Mucosa of descending colon (tissue), 3 donors: ENCODE results near the gene ADAM19. TPM values are rescaled to one million over a fixed set of nuclear protein-coding genes. Genes with fewer than 3 reads are reported as not detected.

Experiments used
- ATAC-seq: fragments of 200-7000 bp; cut with Tn5 transposase; one replicate; pipeline ENCODE4 v1.9.1; 2020; ENCODE audit warnings: mild to moderate bottlenecking, moderate library complexity
- DNase-seq, 3 donors: peaks; one replicate each; pipeline ENCODE4 v3.0.0-alpha.2; 2020
- H3K36me3 ChIP-seq: fragments of 200-600 bp; one replicate; pipeline ENCODE4 v1.8.0; 2021; ENCODE audit warnings: low read depth, mild to moderate bottlenecking
- H3K4me1 ChIP-seq: fragments of 200-600 bp; one replicate; pipeline ENCODE4 v1.8.0; 2021; ENCODE audit warnings: low read depth, mild to moderate bottlenecking
- H3K4me3 ChIP-seq: fragments of 200-600 bp; one replicate; pipeline ENCODE4 v1.8.0; 2021; ENCODE audit warnings: mild to moderate bottlenecking
- H3K9me3 ChIP-seq: fragments of 200-600 bp; one replicate; pipeline ENCODE4 v1.8.0; 2021; ENCODE audit warnings: mild to moderate bottlenecking
- intact Hi-C, 2 donors: fragments of 100-400 bp; cut with DNase I in 1 of 2; cut with micrococcal nuclease in 1 of 2; formaldehyde crosslinking; loops; one replicate each; pipeline versions ENCODE4 v1.11.0 to v1.11.1; 2022; cut with DNase I, micrococcal nuclease
- total RNA-seq, 3 donors: library from RNA; stranded (reverse); fragmentation: NEBNext Ultra II Directional in 2 of 3; extraction: Animal tissue kit (Norgen Biotek cat#: 25700) in 2 of 3; gene quantifications; one replicate each; pipeline versions ENCODE4 v1.2.1 to v1.2.4, GENCODE V29; 2021 to 2023
- TF ChIP-seq, protein P1 (sequence below): fragments of 200-600 bp; IDR thresholded peaks from one replicate; pipeline ENCODE4 v1.8.0; 2022; ENCODE audit warnings: antibody characterized with exemption, mild to moderate bottlenecking
- donor health status: DM: no; HTN: no; CAD: no; lungs with moderate emphysema.
- donor health status: DM: no; HTN: no; CAD: no.
- donor health status: DM: no; HTN: yes; CAD: no.

The ADAM19 gene
- total RNA-seq, 3 donors from 2014 or later: 6.4 to 32.6 (median 8.9) TPM

DNA sequence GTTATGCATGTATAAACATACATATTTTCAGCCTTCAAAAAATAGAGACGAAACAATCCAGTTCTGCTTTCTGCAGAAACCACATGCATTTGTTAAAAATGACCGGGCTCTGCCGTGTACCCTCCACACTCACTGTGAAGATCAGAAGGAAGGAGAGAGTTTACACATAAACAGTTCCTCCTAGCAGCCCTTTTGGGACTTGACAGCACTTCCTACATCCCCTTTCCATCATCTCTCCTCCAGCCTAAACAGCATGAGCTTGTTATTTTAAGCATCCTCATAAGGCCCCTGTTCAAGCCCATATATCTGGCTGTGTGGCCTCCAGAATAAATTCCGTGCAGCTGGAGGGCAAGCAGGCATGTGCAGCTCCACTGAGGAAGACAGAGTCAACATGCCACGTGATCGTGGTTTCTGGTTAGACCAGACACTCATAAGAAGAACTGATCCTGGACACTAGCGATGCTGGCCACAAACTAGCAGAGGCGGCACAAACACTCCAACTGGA is 73.4 kb downstream of the ADAM19 start:
- intact Hi-C loops: no loop called here
- Histone ChIP-seq H3K4me3 (no peak overlapping the region), H3K36me3 (no peaks in the 10 kb centered on the region), H3K4me1 (peaks cover 4% of the 10 kb centered on the region), H3K9me3 (no peaks in the 10 kb centered on the region)
- ATAC-seq (peak; percentile 61), DNase-seq (peak in 1 of 3 donors; percentile 51)
- TF ChIP-seq, protein P1, sequence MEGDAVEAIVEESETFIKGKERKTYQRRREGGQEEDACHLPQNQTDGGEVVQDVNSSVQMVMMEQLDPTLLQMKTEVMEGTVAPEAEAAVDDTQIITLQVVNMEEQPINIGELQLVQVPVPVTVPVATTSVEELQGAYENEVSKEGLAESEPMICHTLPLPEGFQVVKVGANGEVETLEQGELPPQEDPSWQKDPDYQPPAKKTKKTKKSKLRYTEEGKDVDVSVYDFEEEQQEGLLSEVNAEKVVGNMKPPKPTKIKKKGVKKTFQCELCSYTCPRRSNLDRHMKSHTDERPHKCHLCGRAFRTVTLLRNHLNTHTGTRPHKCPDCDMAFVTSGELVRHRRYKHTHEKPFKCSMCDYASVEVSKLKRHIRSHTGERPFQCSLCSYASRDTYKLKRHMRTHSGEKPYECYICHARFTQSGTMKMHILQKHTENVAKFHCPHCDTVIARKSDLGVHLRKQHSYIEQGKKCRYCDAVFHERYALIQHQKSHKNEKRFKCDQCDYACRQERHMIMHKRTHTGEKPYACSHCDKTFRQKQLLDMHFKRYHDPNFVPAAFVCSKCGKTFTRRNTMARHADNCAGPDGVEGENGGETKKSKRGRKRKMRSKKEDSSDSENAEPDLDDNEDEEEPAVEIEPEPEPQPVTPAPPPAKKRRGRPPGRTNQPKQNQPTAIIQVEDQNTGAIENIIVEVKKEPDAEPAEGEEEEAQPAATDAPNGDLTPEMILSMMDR: no peak

DNA sequence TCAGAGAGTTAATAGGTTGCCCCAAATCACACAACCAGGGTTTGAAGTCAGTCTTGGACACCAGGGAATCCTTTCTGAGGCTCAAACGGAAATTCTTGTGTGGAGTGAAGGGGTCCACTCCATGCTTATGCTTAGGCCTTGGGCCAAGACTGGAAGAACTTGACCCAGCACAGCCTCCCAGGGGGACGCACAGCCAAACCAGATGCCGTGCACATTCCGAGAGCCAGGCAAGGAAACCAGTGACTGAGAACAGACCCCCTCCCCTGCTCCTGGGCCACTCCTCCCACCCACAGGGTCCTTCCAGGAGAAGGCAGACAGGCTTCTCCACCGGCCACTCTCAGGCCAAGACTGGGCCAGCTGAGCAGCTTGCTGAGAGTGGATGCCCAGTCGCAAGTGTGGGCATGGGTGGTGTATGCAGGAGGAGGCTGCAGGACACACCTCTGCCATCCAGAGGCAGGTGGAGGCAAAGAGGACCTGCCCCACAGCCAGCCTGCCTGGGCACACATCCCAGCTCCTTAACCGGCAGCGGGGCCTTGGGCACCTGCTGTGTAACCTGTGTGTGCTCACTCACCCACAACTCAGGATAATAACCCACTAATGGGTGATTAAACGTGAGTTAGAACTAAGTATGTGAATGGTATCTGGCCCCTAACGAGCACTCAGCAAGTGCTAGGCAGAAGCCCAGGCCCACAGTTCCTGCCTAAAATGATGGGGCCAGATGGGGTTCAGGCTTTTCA is 77.5 kb downstream of the ADAM19 start:
- H3K9me3 ChIP-seq: no peaks in the 10 kb centered on the region
- DNase-seq (no peak), ATAC-seq (no peak)
- H3K36me3 ChIP-seq: no peaks in the 10 kb centered on the region
- H3K4me1 ChIP-seq: no peaks in the 10 kb centered on the region
- TF ChIP-seq, protein P1: no peak
- intact Hi-C loops: no loop called here
- H3K4me3 ChIP-seq: no peak overlapping the region

DNA sequence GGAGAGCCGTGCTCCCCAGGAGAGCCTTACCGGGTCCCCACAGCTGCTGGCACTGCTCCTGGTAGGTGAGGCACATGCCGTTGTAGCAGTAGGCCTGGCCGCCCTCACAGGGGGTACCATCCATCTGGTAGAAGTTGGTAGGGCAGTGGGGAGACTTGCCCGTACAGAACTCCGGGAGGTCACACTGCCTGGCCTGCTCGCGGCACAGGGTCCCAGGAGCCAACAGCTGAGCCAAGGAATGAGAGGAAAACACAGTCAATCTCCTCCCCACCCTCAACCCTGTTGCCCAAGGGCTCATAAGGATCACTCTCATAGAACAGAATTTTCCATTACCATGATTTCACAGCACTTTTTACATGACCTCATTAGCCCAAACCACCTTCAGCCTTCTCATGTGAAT is 78.7 kb downstream of the ADAM19 start:
- Histone ChIP-seq H3K4me3 (no peak overlapping the region), H3K4me1 (no peaks in the 10 kb centered on the region), H3K9me3 (no peaks in the 10 kb centered on the region), H3K36me3 (no peaks in the 10 kb centered on the region)
- TF ChIP-seq, protein P1: no peak
- ATAC-seq: no peak
- no peak for DNase-seq
- intact Hi-C loops: no loop called here

DNA sequence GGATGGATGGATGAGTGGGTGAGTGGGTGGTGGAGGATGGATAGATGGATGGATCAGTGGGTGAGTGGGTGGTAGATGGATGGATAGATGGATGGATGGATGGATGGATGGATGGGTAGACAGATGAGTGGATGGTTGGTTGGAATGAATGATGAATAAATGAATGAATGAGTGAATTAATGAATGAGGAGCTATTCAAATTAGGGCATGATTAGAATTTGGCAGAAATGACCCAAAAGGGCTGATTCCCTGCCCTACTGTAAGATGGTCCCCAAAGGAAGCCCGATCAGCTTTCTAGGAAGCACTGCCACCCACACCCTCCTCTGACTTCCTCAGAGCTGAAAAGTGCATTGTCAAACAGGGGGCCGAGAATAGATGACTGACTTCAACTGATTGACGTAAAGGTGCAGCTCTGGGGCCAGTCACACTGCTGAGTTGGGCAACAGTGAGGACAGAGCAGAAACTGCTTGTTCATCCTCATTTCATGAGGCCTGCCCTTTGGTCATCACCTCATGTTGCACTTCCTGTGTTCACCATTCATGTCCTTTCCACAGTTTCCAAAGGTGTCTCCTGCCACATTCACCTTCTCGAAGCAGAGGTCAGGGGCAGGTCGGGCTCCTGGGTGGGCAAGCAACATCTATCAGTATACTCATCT is 81.3 kb downstream of the ADAM19 start:
- Histone ChIP-seq H3K36me3 (no peaks in the 10 kb centered on the region), H3K4me1 (no peaks in the 10 kb centered on the region), H3K9me3 (no peaks in the 10 kb centered on the region), H3K4me3 (no peak overlapping the region)
- TF ChIP-seq, protein P1: no peak
- intact Hi-C loops: no loop called here
- no peak for DNase-seq
- ATAC-seq: peak; percentile 49

DNA sequence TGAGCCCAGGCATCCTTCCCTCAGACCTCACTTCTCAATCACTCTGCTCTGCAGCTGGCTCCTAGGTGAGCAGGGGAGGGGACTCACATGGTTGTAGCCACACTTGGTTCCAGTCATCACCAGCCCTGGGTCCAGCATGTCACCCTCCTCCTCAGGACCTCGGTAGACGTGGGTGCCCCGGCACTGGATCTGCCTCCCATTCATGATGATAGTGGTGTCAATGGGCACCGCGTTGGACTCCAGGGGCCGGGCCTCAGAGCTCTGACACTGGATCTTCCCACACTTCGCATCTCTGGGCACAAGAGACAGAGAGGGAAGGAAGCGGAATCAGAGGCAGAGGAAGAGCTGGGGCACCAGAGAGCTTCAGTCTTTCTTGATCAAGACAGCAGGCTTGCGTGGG is 82.7 kb downstream of the ADAM19 start:
- no peak for DNase-seq
- Histone ChIP-seq H3K36me3 (no peaks in the 10 kb centered on the region), H3K9me3 (no peaks in the 10 kb centered on the region), H3K4me1 (no peaks in the 10 kb centered on the region), H3K4me3 (no peak overlapping the region)
- intact Hi-C loops: no loop called here
- TF ChIP-seq, protein P1: no peak
- no peak for ATAC-seq
